HUES48 (cell line): ENCODE measurements around the gene BMP7.
"Not testable (repeated sequence)": the region's sequence is repeated elsewhere in the genome, so short reads cannot be mapped to it uniquely, and the experiment has no call there.

Experiments used
- H3K27ac ChIP-seq: one replicate; pipeline ENCODE4 v1.7.0; 2013; ENCODE audit warnings: low read depth, low read length, inconsistent platforms
- H3K27me3 ChIP-seq: 2 replicates; pipeline ENCODE4 v1.6.1; 2013; ENCODE audit warnings: mild to moderate bottlenecking, low read length; ENCODE audit not compliant: control insufficient read depth, insufficient read depth
- H3K36me3 ChIP-seq: 2 replicates; pipeline ENCODE4 v1.6.1; 2013; ENCODE audit warnings: low read length; ENCODE audit not compliant: control insufficient read depth, insufficient read depth
- H3K4me1 ChIP-seq: 2 replicates; pipeline ENCODE4 v1.6.1; 2013; ENCODE audit warnings: mild to moderate bottlenecking, low read length; ENCODE audit not compliant: control insufficient read depth, insufficient read depth
- H3K4me3 ChIP-seq: 2 replicates; pipeline ENCODE4 v1.5.1; 2013; ENCODE audit warnings: mild to moderate bottlenecking, low read depth, low read length
- H3K9ac ChIP-seq: 2 replicates; pipeline ENCODE4 v1.6.1; 2013; ENCODE audit warnings: mild to moderate bottlenecking, low read depth, low read length, moderate library complexity
- H3K9me3 ChIP-seq: 2 replicates; pipeline ENCODE4 v1.6.1; 2013; ENCODE audit warnings: low read length; ENCODE audit not compliant: control insufficient read depth, insufficient read depth

The BMP7 gene

GRCh38 chr20:57165427-57166004 lies 100.9 kb downstream of the BMP7 start:
- no peak overlapping the region for H3K4me3 ChIP-seq
- H3K27me3 ChIP-seq, result no peaks in the 10 kb centered on the region
- H3K9ac ChIP-seq, result no peak overlapping the region
- no peaks in the 10 kb centered on the region; the same call in 1 of the 2 replicates for H3K4me1 ChIP-seq
- H3K9me3 ChIP-seq, result no peaks in the 10 kb centered on the region
- no peak overlapping the region for H3K27ac ChIP-seq
- H3K36me3 ChIP-seq, result peaks cover 6% of the 10 kb centered on the region

GRCh38 chr20:57164872-57165271 lies 101.6 kb downstream of the BMP7 start:
- H3K9me3 ChIP-seq, result no peaks in the 10 kb centered on the region
- no peaks in the 10 kb centered on the region for H3K27me3 ChIP-seq
- H3K4me3 ChIP-seq, result no peak overlapping the region
- no peak overlapping the region for H3K9ac ChIP-seq
- peaks cover 2% of the 10 kb centered on the region; the same call in 1 of the 2 replicates for H3K36me3 ChIP-seq
- no peak overlapping the region for H3K27ac ChIP-seq
- H3K4me1 ChIP-seq, result no peaks in the 10 kb centered on the region; the same call in 1 of the 2 replicates

GRCh38 chr20:57163041-57163440 lies 103.4 kb downstream of the BMP7 start:
- Histone ChIP-seq H3K4me1 (peaks cover 6% of the 10 kb centered on the region; the same call in 1 of the 2 replicates), H3K27ac (no peak overlapping the region), H3K27me3 (no peaks in the 10 kb centered on the region), H3K36me3 (no peaks in the 10 kb centered on the region), H3K9ac (no peak overlapping the region), H3K9me3 (no peaks in the 10 kb centered on the region), H3K4me3 (no peak overlapping the region)

- H3K9me3 ChIP-seq, result no peaks in the 10 kb centered on the region
- H3K9ac ChIP-seq, result no peak overlapping the region
- H3K27ac ChIP-seq, result no peak overlapping the region
- H3K27me3 ChIP-seq, result no peaks in the 10 kb centered on the region
- H3K36me3 ChIP-seq, result no peaks in the 10 kb centered on the region
- peaks cover 6% of the 10 kb centered on the region; the same call in 1 of the 2 replicates for H3K4me1 ChIP-seq
- H3K4me3 ChIP-seq, result no peak overlapping the region
Measured at GRCh38 chr20:57162362-57162652, 104.1 kb downstream of the BMP7 start.

- Histone ChIP-seq H3K36me3 (no peaks in the 10 kb centered on the region), H3K9ac (no peak overlapping the region), H3K4me1 (peaks cover 6% of the 10 kb centered on the region; the same call in 1 of the 2 replicates), H3K27ac (no peak overlapping the region), H3K4me3 (no peak overlapping the region), H3K9me3 (no peaks in the 10 kb centered on the region), H3K27me3 (no peaks in the 10 kb centered on the region)
Measured at GRCh38 chr20:57161478-57162361, 104.7 kb downstream of the BMP7 start.

GRCh38 chr20:57160985-57161384 lies 105.5 kb downstream of the BMP7 start:
- no peaks in the 10 kb centered on the region for H3K27me3 ChIP-seq
- H3K4me3 ChIP-seq, result no peak overlapping the region
- H3K27ac ChIP-seq, result no peak overlapping the region
- no peaks in the 10 kb centered on the region for H3K9me3 ChIP-seq
- H3K36me3 ChIP-seq, result no peaks in the 10 kb centered on the region
- H3K9ac ChIP-seq, result no peak overlapping the region
- H3K4me1 ChIP-seq, result peaks cover 6% of the 10 kb centered on the region; the same call in 1 of the 2 replicates

- Histone ChIP-seq H3K9me3 (no peaks in the 10 kb centered on the region), H3K36me3 (no peaks in the 10 kb centered on the region), H3K9ac (no peak overlapping the region), H3K4me1 (peaks cover 6% of the 10 kb centered on the region; the same call in 1 of the 2 replicates), H3K27ac (no peak overlapping the region), H3K27me3 (no peaks in the 10 kb centered on the region), H3K4me3 (no peak overlapping the region)
Measured at GRCh38 chr20:57159945-57160610, 106.4 kb downstream of the BMP7 start.

GRCh38 chr20:57159193-57159851 lies 107.1 kb downstream of the BMP7 start:
- Histone ChIP-seq H3K27me3 (no peaks in the 10 kb centered on the region), H3K4me1 (peaks cover 6% of the 10 kb centered on the region; the same call in 1 of the 2 replicates), H3K9ac (no peak overlapping the region), H3K9me3 (no peaks in the 10 kb centered on the region), H3K27ac (no peak overlapping the region), H3K4me3 (no peak overlapping the region), H3K36me3 (no peaks in the 10 kb centered on the region)

GRCh38 chr20:57158474-57158873 lies 108.0 kb downstream of the BMP7 start:
- H3K4me3 ChIP-seq, result no peak overlapping the region
- H3K9me3 ChIP-seq, result no peaks in the 10 kb centered on the region
- H3K27ac ChIP-seq, result no peak overlapping the region
- H3K9ac ChIP-seq, result no peak overlapping the region
- no peaks in the 10 kb centered on the region for H3K27me3 ChIP-seq
- H3K36me3 ChIP-seq, result no peaks in the 10 kb centered on the region
- H3K4me1 ChIP-seq, result peaks cover 6% of the 10 kb centered on the region; the same call in 1 of the 2 replicates

GRCh38 chr20:57157787-57158186 lies 108.7 kb downstream of the BMP7 start:
- not testable (repeated sequence) for H3K27ac ChIP-seq, H3K9me3 ChIP-seq, H3K4me1 ChIP-seq, H3K4me3 ChIP-seq, H3K36me3 ChIP-seq, H3K9ac ChIP-seq, H3K27me3 ChIP-seq
